GM06990 (cell line): ENCODE data around the gene CDKN2A.
A peak's percentile ranks its signal among the peaks of the same experiment; 100 is the strongest.

Experiments used
- DNase-seq: peaks from one replicate; pipeline ENCODE4 v3.0.0-alpha.2; 2011; ENCODE audit not compliant: insufficient read length; ENCODE audit errors: extremely low read depth
- H3K27me3 ChIP-seq: replicated peaks from 2 replicates; pipeline ENCODE4 v1.6.0; 2011; ENCODE audit warnings: low read length; ENCODE audit not compliant: control insufficient read depth, insufficient read depth
- H3K36me3 ChIP-seq: 2 replicates; pipeline ENCODE4 v1.5.1; 2011; ENCODE audit warnings: low read length; ENCODE audit not compliant: control insufficient read depth, insufficient read depth
- H3K4me3 ChIP-seq: replicated peaks from 2 replicates; pipeline ENCODE4 v1.5.1; 2011; ENCODE audit warnings: low read depth, mild to moderate bottlenecking, control low read depth, low read length
- TF ChIP-seq, protein P1 (sequence below): IDR thresholded peaks from 2 replicates; pipeline ENCODE4 v1.5.1; 2011; ENCODE audit warnings: low read length, control low read depth, mild to moderate bottlenecking, inconsistent platforms; ENCODE audit not compliant: insufficient read depth, poor library complexity, severe bottlenecking

The CDKN2A gene

DNA sequence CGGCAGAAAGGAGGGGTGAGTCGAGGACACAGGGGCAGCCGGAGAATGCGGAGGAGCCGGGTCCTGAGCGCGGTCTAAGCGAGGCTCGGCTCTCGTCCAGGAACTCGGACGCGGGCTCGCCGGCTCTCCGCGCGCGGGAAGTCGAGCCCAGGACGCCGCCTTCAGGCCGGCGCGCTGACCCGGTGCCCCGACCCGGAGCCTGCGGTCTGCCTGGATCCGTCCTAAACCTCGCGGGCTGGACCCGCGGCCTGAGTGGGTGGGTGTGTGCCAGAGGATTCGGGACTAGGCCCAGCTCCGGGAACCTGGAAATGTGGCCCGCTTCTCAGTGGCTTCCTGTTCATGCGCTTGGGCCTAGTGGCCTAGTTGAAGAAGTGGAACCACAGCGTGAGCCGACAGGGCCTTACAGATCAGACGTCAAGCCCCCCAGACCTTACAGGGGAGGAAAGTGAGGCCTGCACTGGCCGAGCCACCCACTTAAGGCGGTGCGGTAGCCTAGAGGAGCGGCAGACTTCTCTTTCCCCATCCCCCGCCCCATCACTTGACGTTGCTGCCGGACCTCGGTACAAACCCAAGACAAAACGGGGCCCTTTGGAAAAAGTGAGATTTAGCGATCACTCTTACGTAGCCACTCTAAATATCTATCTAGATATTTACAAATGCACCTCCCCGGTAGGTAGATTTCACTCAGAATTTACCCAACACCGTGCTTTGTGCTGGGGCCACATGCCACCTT lies 1.6 kb upstream of the CDKN2A start:
- DNase-seq, result peak; percentile 66
- Histone ChIP-seq H3K27me3 (no peaks in the 10 kb centered on the region), H3K4me3 (peak overlapping the region; percentile 81), H3K36me3 (no peaks in the 10 kb centered on the region)
- TF ChIP-seq, protein P1, sequence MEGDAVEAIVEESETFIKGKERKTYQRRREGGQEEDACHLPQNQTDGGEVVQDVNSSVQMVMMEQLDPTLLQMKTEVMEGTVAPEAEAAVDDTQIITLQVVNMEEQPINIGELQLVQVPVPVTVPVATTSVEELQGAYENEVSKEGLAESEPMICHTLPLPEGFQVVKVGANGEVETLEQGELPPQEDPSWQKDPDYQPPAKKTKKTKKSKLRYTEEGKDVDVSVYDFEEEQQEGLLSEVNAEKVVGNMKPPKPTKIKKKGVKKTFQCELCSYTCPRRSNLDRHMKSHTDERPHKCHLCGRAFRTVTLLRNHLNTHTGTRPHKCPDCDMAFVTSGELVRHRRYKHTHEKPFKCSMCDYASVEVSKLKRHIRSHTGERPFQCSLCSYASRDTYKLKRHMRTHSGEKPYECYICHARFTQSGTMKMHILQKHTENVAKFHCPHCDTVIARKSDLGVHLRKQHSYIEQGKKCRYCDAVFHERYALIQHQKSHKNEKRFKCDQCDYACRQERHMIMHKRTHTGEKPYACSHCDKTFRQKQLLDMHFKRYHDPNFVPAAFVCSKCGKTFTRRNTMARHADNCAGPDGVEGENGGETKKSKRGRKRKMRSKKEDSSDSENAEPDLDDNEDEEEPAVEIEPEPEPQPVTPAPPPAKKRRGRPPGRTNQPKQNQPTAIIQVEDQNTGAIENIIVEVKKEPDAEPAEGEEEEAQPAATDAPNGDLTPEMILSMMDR, result peak; percentile 30

DNA sequence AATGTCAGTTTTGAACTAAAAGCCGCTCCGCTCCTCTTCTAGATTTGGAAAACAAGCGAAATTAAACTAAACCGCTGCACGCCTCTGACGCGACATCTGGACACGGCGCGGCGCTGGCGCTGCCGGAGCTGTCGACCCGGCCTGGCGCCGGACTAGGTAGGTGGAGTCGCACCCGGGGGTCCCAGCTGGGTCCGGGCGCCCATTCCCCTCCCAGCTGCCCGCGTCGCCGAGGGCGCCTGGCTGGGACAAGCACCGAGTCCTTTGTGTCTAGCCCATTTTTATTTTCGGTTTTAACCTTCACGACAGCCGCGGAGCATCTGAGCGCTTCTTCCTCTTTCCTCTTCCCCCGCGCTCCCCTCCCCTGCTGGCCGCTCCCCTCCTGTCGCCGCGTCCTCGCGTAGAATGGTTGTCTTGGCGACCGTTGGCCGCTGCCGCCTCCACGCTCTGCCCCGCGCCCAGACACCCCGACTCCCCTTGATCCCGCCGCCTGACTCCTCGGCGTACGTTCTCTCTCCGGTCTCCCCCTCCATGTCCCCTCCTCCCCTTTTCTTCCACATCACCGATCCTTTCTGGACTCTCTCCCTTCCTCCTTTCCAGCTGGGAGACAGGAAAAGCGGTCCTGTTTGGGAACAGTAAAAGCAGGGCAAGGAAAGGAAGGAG lies 944 bp upstream of the CDKN2A start:
- TF ChIP-seq, protein P1, result no peak
- Histone ChIP-seq H3K36me3 (no peaks in the 10 kb centered on the region), H3K4me3 (peak overlapping the region; percentile 81), H3K27me3 (no peaks in the 10 kb centered on the region)
- DNase-seq, result peak; percentile 90

DNA sequence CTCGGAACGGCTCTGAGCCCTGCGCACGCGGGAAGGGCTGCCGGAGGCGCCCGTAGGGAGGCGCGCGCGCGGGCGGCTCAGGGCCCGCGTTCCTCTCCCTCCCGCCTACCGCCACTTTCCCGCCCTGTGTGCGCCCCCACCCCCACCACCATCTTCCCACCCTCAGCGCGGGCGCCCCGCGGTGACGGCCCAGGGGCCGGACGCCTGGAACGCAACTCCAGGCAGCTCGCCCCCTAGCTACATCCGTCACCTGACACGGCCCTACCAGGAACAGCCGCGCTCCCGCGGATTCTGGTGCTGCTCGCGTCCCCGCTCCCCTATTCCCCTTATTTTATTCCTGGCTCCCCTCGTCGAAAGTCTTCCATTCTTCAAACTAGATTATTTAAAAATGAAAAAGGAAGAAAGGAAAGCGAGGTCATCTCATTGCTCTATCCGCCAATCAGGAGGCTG lies 389 bp upstream of the CDKN2A start, which contains the start of gene CDKN2B-AS1:
TSS of gene CDKN2B-AS1 (plus strand) at position 236 of the 450 bp plus-strand sequence.
- DNase-seq, result peak; percentile 87
- H3K27me3 ChIP-seq, result no peaks in the 10 kb centered on the region
- H3K36me3 ChIP-seq, result no peaks in the 10 kb centered on the region
- TF ChIP-seq, protein P1, result peak; percentile 27
- peak within 1 kb of the TSS; percentile 81 for H3K4me3 ChIP-seq

DNA sequence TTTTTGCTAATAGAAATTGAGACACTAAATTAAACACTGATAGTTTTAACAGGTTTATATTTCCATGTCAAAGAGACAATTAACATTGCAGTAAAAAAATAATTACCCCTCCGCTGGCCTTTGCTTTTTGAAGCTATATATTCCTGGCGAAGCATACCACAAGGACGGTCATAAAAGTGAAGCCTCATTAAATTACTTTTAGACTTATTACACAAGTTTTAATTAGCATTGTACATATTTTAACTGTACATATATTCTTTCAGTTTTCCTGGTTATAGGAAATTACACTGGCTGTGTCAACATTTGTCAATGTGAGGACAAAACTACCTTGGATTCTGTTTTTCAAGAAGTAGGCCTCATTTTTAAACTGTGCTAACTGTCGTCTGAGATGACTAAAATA lies 1.2 kb downstream of the CDKN2A start:
- Histone ChIP-seq H3K4me3 (peak overlapping the region; percentile 81), H3K27me3 (no peaks in the 10 kb centered on the region), H3K36me3 (no peaks in the 10 kb centered on the region)
- TF ChIP-seq, protein P1, result no peak
- no peak for DNase-seq

DNA sequence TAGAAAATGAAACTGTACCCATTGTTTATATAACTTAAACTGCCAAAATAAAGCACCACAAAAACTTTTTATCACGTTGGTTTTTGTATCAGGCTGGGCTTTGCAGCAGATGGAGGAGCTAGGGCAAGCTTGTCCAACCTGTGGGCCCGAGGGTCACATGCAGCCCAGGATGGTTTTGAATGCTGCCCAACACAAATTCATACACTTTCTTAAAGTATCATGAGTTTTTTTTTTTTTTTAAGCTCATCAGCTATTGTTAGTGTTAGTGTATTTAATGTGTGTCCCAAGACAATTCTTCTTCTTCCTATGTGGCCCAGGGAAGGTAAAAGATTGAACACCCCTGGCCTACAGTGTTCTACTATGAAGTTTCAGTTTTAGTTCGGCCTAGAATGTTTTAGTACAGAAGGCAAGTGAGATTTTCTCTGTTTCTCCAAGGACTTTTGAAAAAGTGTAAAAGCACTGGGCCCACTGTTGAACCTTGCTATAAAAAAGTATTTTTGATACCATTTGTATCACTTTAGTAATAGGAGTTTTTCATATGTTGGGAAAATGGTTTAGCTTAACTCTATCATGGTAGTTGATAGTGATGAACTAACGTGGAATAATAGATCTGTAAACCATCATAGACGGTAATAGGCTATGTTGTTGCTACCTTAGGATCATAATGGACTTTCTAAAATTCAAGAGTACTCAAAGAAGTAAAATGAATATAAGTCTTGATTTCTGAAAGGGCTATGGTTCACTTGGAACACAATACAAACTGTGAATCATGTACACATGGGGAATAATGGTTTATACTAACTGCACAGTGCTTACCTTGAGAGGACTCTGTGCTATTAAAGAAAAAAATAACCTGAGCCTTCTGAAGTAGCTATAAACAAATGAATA lies 2.9 kb downstream of the CDKN2A start:
- Histone ChIP-seq H3K27me3 (no peaks in the 10 kb centered on the region), H3K36me3 (no peaks in the 10 kb centered on the region), H3K4me3 (no peak overlapping the region)
- TF ChIP-seq, protein P1, result no peak
- DNase-seq, result no peak
